Upper lobe of left lung (tissue), 4 donors: ENCODE results near the gene MAP4K4.

Experiments used
- EP300 ChIP-seq, 4 donors: sonication (generic); formaldehyde crosslinking; IDR thresholded peaks; one replicate each; pipeline ENCODE4 v1.5.1; 2017; ENCODE audit warnings: antibody characterized with exemption in 4 of 4, control low read depth in 2 of 4
- POLR2A ChIP-seq, 4 donors: fragments of 450-650 bp; IDR thresholded peaks; one replicate each; pipeline ENCODE4 v1.5.1; 2016 to 2017; ENCODE audit warnings: antibody characterized with exemption in 4 of 4, mild to moderate bottlenecking in 2 of 4
- POLR2AphosphoS5 ChIP-seq, 2 donors: sonication (generic); formaldehyde crosslinking; IDR thresholded peaks; one replicate each; pipeline ENCODE4 v1.5.1; 2017; ENCODE audit warnings: antibody characterized with exemption in 2 of 2
- TF ChIP-seq, protein P1 (sequence below), 6 experiments: fragments of 450-650 bp in 4 of 6; fragments of 200-600 bp in 2 of 6; sonication (generic) in 2 of 6; IDR thresholded peaks; one replicate each; pipeline ENCODE4 v1.5.1; 2016 to 2019; ENCODE audit warnings: antibody characterized with exemption in 6 of 6

DNA sequence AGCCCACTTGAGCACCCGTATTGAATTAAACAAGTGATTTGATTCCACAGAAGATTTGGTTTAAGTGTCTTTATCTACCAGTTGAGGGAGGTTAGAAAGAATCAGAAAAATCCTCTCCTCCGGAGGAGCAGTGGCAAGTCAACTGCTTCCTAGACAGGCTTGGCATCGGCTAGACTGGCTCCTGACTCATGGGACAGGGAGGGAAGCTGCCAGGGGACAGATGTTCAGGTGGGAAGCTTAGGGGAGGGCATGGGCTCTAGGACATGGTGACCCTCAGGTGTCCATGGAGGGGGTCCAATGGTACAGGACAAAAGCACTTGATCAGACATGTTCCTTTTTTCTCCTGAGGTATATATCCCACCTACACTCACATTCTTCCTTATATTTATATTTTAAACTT, 175.0 kb downstream of the MAP4K4 start:
- TF ChIP-seq, protein P1, sequence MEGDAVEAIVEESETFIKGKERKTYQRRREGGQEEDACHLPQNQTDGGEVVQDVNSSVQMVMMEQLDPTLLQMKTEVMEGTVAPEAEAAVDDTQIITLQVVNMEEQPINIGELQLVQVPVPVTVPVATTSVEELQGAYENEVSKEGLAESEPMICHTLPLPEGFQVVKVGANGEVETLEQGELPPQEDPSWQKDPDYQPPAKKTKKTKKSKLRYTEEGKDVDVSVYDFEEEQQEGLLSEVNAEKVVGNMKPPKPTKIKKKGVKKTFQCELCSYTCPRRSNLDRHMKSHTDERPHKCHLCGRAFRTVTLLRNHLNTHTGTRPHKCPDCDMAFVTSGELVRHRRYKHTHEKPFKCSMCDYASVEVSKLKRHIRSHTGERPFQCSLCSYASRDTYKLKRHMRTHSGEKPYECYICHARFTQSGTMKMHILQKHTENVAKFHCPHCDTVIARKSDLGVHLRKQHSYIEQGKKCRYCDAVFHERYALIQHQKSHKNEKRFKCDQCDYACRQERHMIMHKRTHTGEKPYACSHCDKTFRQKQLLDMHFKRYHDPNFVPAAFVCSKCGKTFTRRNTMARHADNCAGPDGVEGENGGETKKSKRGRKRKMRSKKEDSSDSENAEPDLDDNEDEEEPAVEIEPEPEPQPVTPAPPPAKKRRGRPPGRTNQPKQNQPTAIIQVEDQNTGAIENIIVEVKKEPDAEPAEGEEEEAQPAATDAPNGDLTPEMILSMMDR (IDR thresholded peaks at IDR 0.05): no peak
- TF ChIP-seq POLR2A (IDR thresholded peaks at IDR 0.05): no peak
- TF ChIP-seq POLR2AphosphoS5 (IDR thresholded peaks at IDR 0.05): no peak
- no peak for TF ChIP-seq EP300 (IDR thresholded peaks at IDR 0.05)
